Karpas-422 (cell line): ENCODE results near the gene ONECUT1. TPM values are rescaled to one million over a fixed set of nuclear protein-coding genes. Genes with fewer than 3 reads are reported as not detected.

Experiments
- DNase-seq: peaks from one replicate; pipeline ENCODE4 v3.0.0-alpha.2; 2015
- H2AFZ ChIP-seq: fragments of 200-600 bp; sonication (generic); 2 replicates; pipeline ENCODE4 v1.6.1; 2014; ENCODE audit warnings: antibody characterized with exemption, low read length, mixed read lengths
- H3K27ac ChIP-seq: fragments of 200-600 bp; sonication (generic); 2 replicates; pipeline ENCODE4 v1.5.1; 2014; ENCODE audit warnings: mild to moderate bottlenecking, low read length, moderate library complexity
- H3K27me3 ChIP-seq: fragments of 200-600 bp; sonication (generic); 2 replicates; pipeline ENCODE4 v1.6.1; 2014; ENCODE audit warnings: low read length, mixed read lengths
- H3K36me3 ChIP-seq: fragments of 200-600 bp; sonication (generic); 2 replicates; pipeline ENCODE4 v1.6.1; 2014; ENCODE audit warnings: low read length, mixed read lengths; ENCODE audit not compliant: insufficient read depth
- H3K4me1 ChIP-seq: fragments of 200-600 bp; sonication (generic); 2 replicates; pipeline ENCODE4 v1.6.1; 2014; ENCODE audit warnings: mild to moderate bottlenecking, low read length, mixed read lengths
- H3K4me2 ChIP-seq: fragments of 200-600 bp; sonication (generic); 2 replicates; pipeline ENCODE4 v1.6.1; 2014; ENCODE audit warnings: low read length, low read depth, mild to moderate bottlenecking; ENCODE audit not compliant: poor library complexity, severe bottlenecking
- H3K4me3 ChIP-seq: fragments of 200-600 bp; sonication (generic); 2 replicates; pipeline ENCODE4 v1.5.1; 2014; ENCODE audit warnings: mild to moderate bottlenecking, antibody characterized with exemption, low read length, mixed read lengths
- H3K79me2 ChIP-seq: fragments of 200-600 bp; sonication (generic); 2 replicates; pipeline ENCODE4 v1.6.1; 2014; ENCODE audit warnings: mild to moderate bottlenecking, low read length, mixed read lengths
- H3K9ac ChIP-seq: fragments of 200-600 bp; sonication (generic); 2 replicates; pipeline ENCODE4 v1.6.0; 2014; ENCODE audit warnings: low read length
- H3K9me2 ChIP-seq: fragments of 200-600 bp; sonication (generic), shearing (Covaris generic); replicated peaks from 2 replicates; pipeline ENCODE4 v1.6.0; 2014; ENCODE audit warnings: mild to moderate bottlenecking, low read length, moderate library complexity; ENCODE audit not compliant: insufficient read depth
- H3K9me3 ChIP-seq: fragments of 300-700, 200-600 bp; sonication (generic); 2 replicates; pipeline ENCODE4 v1.6.1; 2014; ENCODE audit warnings: low read length, mixed read lengths
- H4K20me1 ChIP-seq: fragments of 200-600 bp; sonication (generic); 2 replicates; pipeline ENCODE4 v1.6.1; 2014; ENCODE audit warnings: mild to moderate bottlenecking, antibody characterized with exemption, low read length, low read depth; ENCODE audit not compliant: insufficient read depth
- total RNA-seq: library from RNA; depleted of rRNA; stranded (reverse); fragments of >200 nt; shearing (Covaris generic); gene quantifications from 2 replicates; pipeline ENCODE4 v1.2.3, GENCODE V29; 2014; ENCODE audit warnings: low replicate concordance

The ONECUT1 gene
- total RNA-seq, 1 experiment from 2014 or later, result 0.45 TPM

- no peak for DNase-seq
- no peaks in the 10 kb centered on the region for H3K9me2 ChIP-seq
- H3K27ac ChIP-seq, result no peak overlapping the region
- H3K9ac ChIP-seq, result no peak overlapping the region
- H3K4me2 ChIP-seq, result no peak overlapping the region
- no peaks in the 10 kb centered on the region for H3K9me3 ChIP-seq
- no peaks in the 10 kb centered on the region for H3K36me3 ChIP-seq
- H3K4me3 ChIP-seq, result no peak overlapping the region
- H3K4me1 ChIP-seq, result no peaks in the 10 kb centered on the region
- no peak overlapping the region for H2AFZ ChIP-seq
- H3K79me2 ChIP-seq, result no peaks in the 10 kb centered on the region
- H4K20me1 ChIP-seq, result no peaks in the 10 kb centered on the region
- no peaks in the 10 kb centered on the region for H3K27me3 ChIP-seq
Measured at GRCh38 chr15:52806284-52806655, 16.1 kb upstream of the ONECUT1 start.

- Histone ChIP-seq H2AFZ (no peak overlapping the region), H4K20me1 (no peaks in the 10 kb centered on the region), H3K4me3 (no peak overlapping the region), H3K4me2 (no peak overlapping the region), H3K36me3 (no peaks in the 10 kb centered on the region), H3K9me3 (no peaks in the 10 kb centered on the region), H3K9me2 (no peaks in the 10 kb centered on the region), H3K79me2 (no peaks in the 10 kb centered on the region), H3K27me3 (no peaks in the 10 kb centered on the region), H3K27ac (no peak overlapping the region), H3K4me1 (no peaks in the 10 kb centered on the region), H3K9ac (no peak overlapping the region)
- no peak for DNase-seq
Measured at GRCh38 chr15:52805351-52806283, 15.5 kb upstream of the ONECUT1 start.

GRCh38 chr15:52804526-52805081, 14.5 kb upstream of the ONECUT1 start:
- Histone ChIP-seq H3K9me2 (no peaks in the 10 kb centered on the region), H3K27ac (no peak overlapping the region), H3K27me3 (no peaks in the 10 kb centered on the region), H3K9me3 (no peaks in the 10 kb centered on the region), H2AFZ (no peak overlapping the region), H3K4me2 (no peak overlapping the region), H3K36me3 (no peaks in the 10 kb centered on the region), H3K9ac (no peak overlapping the region), H3K4me1 (no peaks in the 10 kb centered on the region), H3K79me2 (no peaks in the 10 kb centered on the region), H4K20me1 (no peaks in the 10 kb centered on the region), H3K4me3 (no peak overlapping the region)
- no peak for DNase-seq

- Histone ChIP-seq H3K27ac (no peak overlapping the region), H3K4me2 (no peak overlapping the region), H3K9me3 (no peaks in the 10 kb centered on the region), H2AFZ (no peak overlapping the region), H4K20me1 (no peaks in the 10 kb centered on the region), H3K4me1 (no peaks in the 10 kb centered on the region), H3K9ac (no peak overlapping the region), H3K9me2 (no peaks in the 10 kb centered on the region), H3K27me3 (no peaks in the 10 kb centered on the region), H3K4me3 (no peak overlapping the region), H3K36me3 (no peaks in the 10 kb centered on the region), H3K79me2 (no peaks in the 10 kb centered on the region)
- DNase-seq, result no peak
Measured at GRCh38 chr15:52803467-52804306, 13.6 kb upstream of the ONECUT1 start.

GRCh38 chr15:52803108-52803466, 13.0 kb upstream of the ONECUT1 start:
- H3K27me3 ChIP-seq, result no peaks in the 10 kb centered on the region

GRCh38 chr15:52802110-52802509, 12.0 kb upstream of the ONECUT1 start:
- DNase-seq, result no peak
- Histone ChIP-seq H3K4me3 (no peak overlapping the region), H3K36me3 (no peaks in the 10 kb centered on the region), H3K27ac (no peak overlapping the region), H3K4me1 (no peaks in the 10 kb centered on the region), H3K27me3 (no peaks in the 10 kb centered on the region), H4K20me1 (no peaks in the 10 kb centered on the region), H2AFZ (no peak overlapping the region), H3K9me2 (no peaks in the 10 kb centered on the region), H3K9ac (no peak overlapping the region), H3K4me2 (no peak overlapping the region), H3K79me2 (no peaks in the 10 kb centered on the region), H3K9me3 (no peaks in the 10 kb centered on the region)

More at GRCh38 chr15:52803108-52803466, 13.0 kb upstream of the ONECUT1 start:
- Histone ChIP-seq H3K79me2 (no peaks in the 10 kb centered on the region), H3K27ac (no peak overlapping the region), H3K9me2 (no peaks in the 10 kb centered on the region), H3K36me3 (no peaks in the 10 kb centered on the region), H2AFZ (no peak overlapping the region), H3K4me1 (no peaks in the 10 kb centered on the region), H3K9ac (no peak overlapping the region), H4K20me1 (no peaks in the 10 kb centered on the region), H3K4me2 (no peak overlapping the region), H3K4me3 (no peak overlapping the region), H3K9me3 (no peaks in the 10 kb centered on the region)
- DNase-seq, result no peak

- H4K20me1 ChIP-seq, result no peaks in the 10 kb centered on the region
Measured at GRCh38 chr15:52801748-52802085, 11.6 kb upstream of the ONECUT1 start.

More at GRCh38 chr15:52801748-52802085, 11.6 kb upstream of the ONECUT1 start:
- no peak for DNase-seq
- Histone ChIP-seq H3K9ac (no peak overlapping the region), H3K9me2 (no peaks in the 10 kb centered on the region), H3K4me3 (no peak overlapping the region), H3K27me3 (no peaks in the 10 kb centered on the region), H3K9me3 (no peaks in the 10 kb centered on the region), H3K79me2 (no peaks in the 10 kb centered on the region), H2AFZ (no peak overlapping the region), H3K27ac (no peak overlapping the region), H3K4me1 (no peaks in the 10 kb centered on the region), H3K4me2 (no peak overlapping the region), H3K36me3 (no peaks in the 10 kb centered on the region)
